Neural cell (in vitro differentiated cells): Measurements from ENCODE around the gene CDCP1. TPM values are rescaled to one million over a fixed set of nuclear protein-coding genes. Genes with fewer than 3 reads are reported as not detected.

ENCODE experiments used
- H2AFZ ChIP-seq: fragments of 200-600, 300-800 bp; sonication (generic), shearing (Covaris generic); 2 replicates; pipeline ENCODE4 v1.6.0; 2014; ENCODE audit warnings: low read depth, mild to moderate bottlenecking, antibody characterized with exemption, low read length, moderate library complexity
- H3F3A ChIP-seq: fragments of 200-600 bp; shearing (Covaris generic); 2 replicates; pipeline ENCODE4 v1.6.1; 2016; ENCODE audit warnings: mild to moderate bottlenecking, moderate library complexity, mixed read lengths, antibody characterized with exemption, low read length; ENCODE audit not compliant: insufficient read depth, poor library complexity, severe bottlenecking
- H3K27ac ChIP-seq: fragments of 200-600, 300-800 bp; sonication (generic), shearing (Covaris generic); 2 replicates; pipeline ENCODE4 v1.5.1; 2014; ENCODE audit warnings: mild to moderate bottlenecking, low read length, moderate library complexity
- H3K27me3 ChIP-seq: fragments of 300-800, 200-600 bp; sonication (generic), shearing (Covaris generic); 2 replicates; pipeline ENCODE4 v1.6.0; 2014; ENCODE audit warnings: mild to moderate bottlenecking, low read depth, low read length, moderate library complexity; ENCODE audit not compliant: insufficient read depth
- H3K36me3 ChIP-seq: fragments of 300-800, 200-600 bp; sonication (generic), shearing (Covaris generic); 2 replicates; pipeline ENCODE4 v1.5.1; 2014; ENCODE audit warnings: mild to moderate bottlenecking, antibody characterized with exemption, low read length, moderate library complexity; ENCODE audit not compliant: insufficient read depth
- H3K4me2 ChIP-seq: fragments of 300-800, 200-600 bp; sonication (generic), shearing (Covaris generic); 2 replicates; pipeline ENCODE4 v1.6.0; 2014; ENCODE audit warnings: mild to moderate bottlenecking, low read length
- H3K4me3 ChIP-seq: fragments of 300-800, 200-600 bp; sonication (generic), shearing (Covaris generic); 2 replicates; pipeline ENCODE4 v1.5.1; 2014; ENCODE audit warnings: mild to moderate bottlenecking, low read length, moderate library complexity
- H3K79me2 ChIP-seq: fragments of 200-600 bp; shearing (Covaris generic); replicated peaks from 2 replicates; pipeline ENCODE4 v1.6.0; 2014; ENCODE audit warnings: mild to moderate bottlenecking, low read length, moderate library complexity; ENCODE audit not compliant: insufficient read depth
- H3K9ac ChIP-seq: fragments of 300-800, 200-600 bp; sonication (generic), shearing (Covaris generic); 2 replicates; pipeline ENCODE4 v1.6.1; 2016; ENCODE audit warnings: mild to moderate bottlenecking, low read length, mixed read lengths
- H3K9me2 ChIP-seq: fragments of 200-600 bp; shearing (Covaris generic); 2 replicates; pipeline ENCODE4 v1.6.1; 2016; ENCODE audit warnings: mild to moderate bottlenecking, low read length, mixed read lengths; ENCODE audit not compliant: insufficient read depth
- H3K9me3 ChIP-seq: fragments of 200-600, 300-800 bp; sonication (generic), shearing (Covaris generic); 2 replicates; pipeline ENCODE4 v1.6.1; 2016; ENCODE audit warnings: mild to moderate bottlenecking, mixed run types, low read length, moderate library complexity, mixed read lengths
- H4K20me1 ChIP-seq: fragments of 200-600 bp; shearing (Covaris generic); 2 replicates; pipeline ENCODE4 v1.6.1; 2016; ENCODE audit warnings: mild to moderate bottlenecking, mixed run types; ENCODE audit not compliant: insufficient read depth
- CTCF ChIP-seq: fragments of 450-650 bp; IDR thresholded peaks from 2 replicates; pipeline ENCODE4 v1.5.1; 2014; ENCODE audit warnings: antibody characterized with exemption, mild to moderate bottlenecking, moderate library complexity; ENCODE audit not compliant: poor library complexity, severe bottlenecking
- EP300 ChIP-seq: fragments of 450-650 bp; conservative IDR thresholded peaks from 2 replicates; pipeline ENCODE4 v1.6.1; 2014; ENCODE audit warnings: antibody characterized with exemption, mild to moderate bottlenecking, moderate library complexity; ENCODE audit not compliant: poor library complexity, severe bottlenecking
- EZH2 ChIP-seq: fragments of 200-600, 300-800 bp; shearing (Covaris generic), sonication (generic); IDR thresholded peaks from 2 replicates; pipeline ENCODE4 v1.6.1; 2014; ENCODE audit warnings: antibody characterized with exemption, low read length, borderline replicate concordance, mild to moderate bottlenecking; ENCODE audit not compliant: insufficient read depth, poor library complexity, severe bottlenecking
- MXI1 ChIP-seq: fragments of 450-650 bp; conservative IDR thresholded peaks from 2 replicates; pipeline ENCODE4 v1.6.1; 2014; ENCODE audit warnings: antibody characterized with exemption, mild to moderate bottlenecking; ENCODE audit not compliant: poor library complexity, severe bottlenecking
- POLR2AphosphoS5 ChIP-seq: IDR thresholded peaks from 2 replicates; pipeline ENCODE4 v1.6.1; 2012
- RAD21 ChIP-seq: fragments of 450-650 bp; conservative IDR thresholded peaks from 2 replicates; pipeline ENCODE4 v1.6.1; 2014; ENCODE audit warnings: antibody characterized with exemption, mild to moderate bottlenecking, moderate library complexity
- REST ChIP-seq: IDR thresholded peaks from 2 replicates; pipeline ENCODE4 v1.6.1; 2012; ENCODE audit warnings: borderline replicate concordance
- SMC3 ChIP-seq: fragments of 450-650 bp; conservative IDR thresholded peaks from 2 replicates; pipeline ENCODE4 v1.6.1; 2014; ENCODE audit warnings: antibody characterized with exemption, mild to moderate bottlenecking, moderate library complexity; ENCODE audit not compliant: poor library complexity
- TAF1 ChIP-seq: IDR thresholded peaks from 2 replicates; pipeline ENCODE4 v1.6.1; 2012; ENCODE audit warnings: low read depth
- polyA plus RNA-seq: library from polyadenylated mRNA; depleted of rRNA; stranded (reverse); fragments of >200 nt; gene quantifications from 2 replicates; pipeline ENCODE4 v1.2.3, GENCODE V29; 2014

The CDCP1 gene
- polyA plus RNA-seq, 1 donor from 2014 or later, result not detected

- no peaks in the 10 kb centered on the region for H3F3A ChIP-seq
- H3K27ac ChIP-seq, result no peak overlapping the region
- no peaks in the 10 kb centered on the region for H3K36me3 ChIP-seq
- H3K9me3 ChIP-seq, result no peaks in the 10 kb centered on the region
- H2AFZ ChIP-seq, result no peak overlapping the region
- TF ChIP-seq SMC3, result no peak
- no peak for TF ChIP-seq RAD21
- no peak for TF ChIP-seq REST
- H3K27me3 ChIP-seq, result peaks cover 1% of the 10 kb centered on the region
- H4K20me1 ChIP-seq, result no peaks in the 10 kb centered on the region
- H3K4me2 ChIP-seq, result no peak overlapping the region
- no peaks in the 10 kb centered on the region for H3K9me2 ChIP-seq
- no peak overlapping the region for H3K9ac ChIP-seq
- no peak overlapping the region for H3K4me3 ChIP-seq
- no peaks in the 10 kb centered on the region for H3K79me2 ChIP-seq
Measured at GRCh38 chr3:45042162-45042561, 104.0 kb downstream of the CDCP1 start.

- Histone ChIP-seq H3K4me3 (no peak overlapping the region), H3K27ac (no peak overlapping the region), H3K79me2 (no peaks in the 10 kb centered on the region), H3K9me2 (no peaks in the 10 kb centered on the region), H3K9ac (no peak overlapping the region), H3K9me3 (no peaks in the 10 kb centered on the region), H4K20me1 (no peaks in the 10 kb centered on the region), H3K36me3 (no peaks in the 10 kb centered on the region), H2AFZ (no peak overlapping the region), H3F3A (no peaks in the 10 kb centered on the region), H3K27me3 (peaks cover 6% of the 10 kb centered on the region), H3K4me2 (no peak overlapping the region)
- no peak for TF ChIP-seq RAD21
- TF ChIP-seq MXI1, result no peak
- no peak for TF ChIP-seq TAF1
Measured at GRCh38 chr3:45041666-45042065, 104.5 kb downstream of the CDCP1 start.

- Histone ChIP-seq H3K9me3 (no peaks in the 10 kb centered on the region), H2AFZ (no peak overlapping the region), H3K27me3 (peaks cover 30% of the 10 kb centered on the region), H3K4me3 (no peak overlapping the region), H3K36me3 (no peaks in the 10 kb centered on the region), H3K9ac (no peak overlapping the region), H3K79me2 (no peaks in the 10 kb centered on the region), H3K9me2 (no peaks in the 10 kb centered on the region), H4K20me1 (no peaks in the 10 kb centered on the region), H3K27ac (no peak overlapping the region), H3K4me2 (no peak overlapping the region), H3F3A (no peaks in the 10 kb centered on the region)
- TF ChIP-seq SMC3 (peak; percentile 98), REST (no peak), CTCF (peak; percentile 99), EZH2 (no peak), TAF1 (no peak), MXI1 (peak; percentile 60), EP300 (no peak), POLR2AphosphoS5 (no peak), RAD21 (peak; percentile 97)
Measured at GRCh38 chr3:45037720-45038455, 108.3 kb downstream of the CDCP1 start.
